Heart left ventricle (tissue), 16 donors: ENCODE results near the gene COMMD7. TPM values are rescaled to one million over a fixed set of nuclear protein-coding genes. Genes with fewer than 3 reads are reported as not detected.
"Not testable (repeated sequence)": the region's sequence is repeated elsewhere in the genome, so short reads cannot be mapped to it uniquely, and the experiment has no call there.

Source experiments
- ATAC-seq, 4 donors: fragments of 200-7000 bp; cut with Tn5 transposase; one replicate each; pipeline ENCODE4 v1.9.1; 2020 to 2022; ENCODE audit warnings: moderate library complexity in 4 of 4, mild to moderate bottlenecking in 3 of 4, moderate number of reproducible peaks in 1 of 4
- DNase-seq, 5 donors: peaks; one replicate each; pipeline ENCODE4 v3.0.0-alpha.2; 2020
- H3K27ac ChIP-seq, 12 donors: fragments of 200-600 bp; sonication (generic) in 4 of 12; one replicate each; pipeline versions ENCODE4 v1.5.0 to v1.8.0; 2016 to 2022; ENCODE audit warnings: mild to moderate bottlenecking in 2 of 12
- H3K27me3 ChIP-seq, 9 donors: fragments of 200-600 bp; sonication (generic) in 2 of 9; one replicate each; pipeline versions ENCODE4 v1.5.1 to v1.8.0; 2016 to 2022; ENCODE audit warnings: mild to moderate bottlenecking in 3 of 9
- H3K36me3 ChIP-seq, 9 donors: fragments of 200-600 bp; sonication (generic) in 2 of 9; one replicate each; pipeline versions ENCODE4 v1.5.0 to v1.8.0; 2018 to 2022; ENCODE audit warnings: mild to moderate bottlenecking in 2 of 9
- H3K4me1 ChIP-seq, 12 donors: fragments of 200-600 bp; sonication (generic) in 4 of 12; one replicate each; pipeline versions ENCODE4 v1.5.0 to v1.8.0; 2016 to 2022; ENCODE audit warnings: mild to moderate bottlenecking in 3 of 12
- H3K4me3 ChIP-seq, 12 donors: fragments of 200-600 bp; sonication (generic) in 4 of 12; one replicate each; pipeline versions ENCODE4 v1.5.0 to v1.8.0; 2017 to 2022; ENCODE audit warnings: mild to moderate bottlenecking in 9 of 12, moderate library complexity in 4 of 12
- H3K9me3 ChIP-seq, 12 donors: fragments of 200-600 bp; sonication (generic) in 4 of 12; one replicate each; pipeline versions ENCODE4 v1.5.0 to v1.8.0; 2016 to 2022; ENCODE audit warnings: mild to moderate bottlenecking in 1 of 12
- POLR2A ChIP-seq, 2 donors: fragments of 450-650 bp; IDR thresholded peaks; one replicate each; pipeline ENCODE4 v1.6.1; 2017; ENCODE audit warnings: antibody characterized with exemption in 2 of 2, mild to moderate bottlenecking in 2 of 2, moderate library complexity in 2 of 2
- WGBS, 4 donors: extraction: QIAGEN DNeasy Blood & Tissue Kit in 2 of 4; methylation state at CpG; one replicate each; pipeline versions ENCODE4 v1.1.5 to v1.1.7; 2013 to 2018; 5-methylcytosine and 5-hydroxymethylcytosine counted together
- intact Hi-C, 10 donors: fragments of 100-400 bp; cut with DNase I; formaldehyde crosslinking; loops; one replicate each; pipeline versions ENCODE4 v1.11.1 to v1.14.2; 2022
- polyA plus RNA-seq, 2 donors: library from polyadenylated mRNA; stranded (reverse); fragments of 200-250 nt; gene quantifications; one replicate each; pipeline ENCODE4 v1.2.3, GENCODE V29; 2013
- total RNA-seq, 9 donors: library from RNA; depleted of rRNA in 2 of 9; stranded (reverse); fragments of >200 nt in 2 of 9; fragmentation: NEBNext Ultra II Directional in 3 of 9; extraction: Animal tissue kit (Norgen Biotek cat#: 25700) in 3 of 9; gene quantifications; one replicate each; pipeline versions ENCODE4 v1.1.0 to v1.2.4, GENCODE V29; 2016 to 2023
- TF ChIP-seq, protein P1 (sequence below), 12 donors: fragments of 200-600 bp; sonication (generic) in 4 of 12; IDR thresholded peaks; one replicate each; pipeline versions ENCODE4 v1.5.0 to v1.8.0; 2018 to 2022; ENCODE audit warnings: antibody characterized with exemption in 12 of 12, mild to moderate bottlenecking in 5 of 12
- donor health status: ischemic (EF 13 %, LVEDD 7.1; RV severe dilation, severe dysfunction).
- donor health status: healthy with polysubstance abuse.
- donor health status: DM: no; HTN: yes; CAD: no.
- donor health status: DM: no; HTN: no; CAD: no.
- donor health status: ischemic (EF 25% LVEDD 6.9; RV normal size, moderate dysfunction).
- donor health status: ischemic (EF 25% LVEDD 5.7; RV mildly dilated, moderate dysfunction).
- donor health status: healthy.
- donor health status: DM: yes; HTN: yes; CAD: no.
- donor health status: ischemic (EF 35%, LVEDD 5.7; RV mildly dilated, moderate dysfunction).
- donor health status: nonischemic (EF 11% LVEDD 7.7; RV severe dilation, severe dysfunction).
- donor health status: DM: yes; HTN: yes; CAD: no.
- donor health status: PGD.
- donor health status: ischemic (EF 29% LVEDD 5.4; RV normal size, mild dysfunction).
- donor health status: nonischemic (EF 23%, LVEDD 6.1; RV moderate dilation, normal function).

Gene COMMD7
- total and polyA plus RNA-seq, 11 donors = 30.3 to 72.4 (median 43.7) TPM

DNA sequence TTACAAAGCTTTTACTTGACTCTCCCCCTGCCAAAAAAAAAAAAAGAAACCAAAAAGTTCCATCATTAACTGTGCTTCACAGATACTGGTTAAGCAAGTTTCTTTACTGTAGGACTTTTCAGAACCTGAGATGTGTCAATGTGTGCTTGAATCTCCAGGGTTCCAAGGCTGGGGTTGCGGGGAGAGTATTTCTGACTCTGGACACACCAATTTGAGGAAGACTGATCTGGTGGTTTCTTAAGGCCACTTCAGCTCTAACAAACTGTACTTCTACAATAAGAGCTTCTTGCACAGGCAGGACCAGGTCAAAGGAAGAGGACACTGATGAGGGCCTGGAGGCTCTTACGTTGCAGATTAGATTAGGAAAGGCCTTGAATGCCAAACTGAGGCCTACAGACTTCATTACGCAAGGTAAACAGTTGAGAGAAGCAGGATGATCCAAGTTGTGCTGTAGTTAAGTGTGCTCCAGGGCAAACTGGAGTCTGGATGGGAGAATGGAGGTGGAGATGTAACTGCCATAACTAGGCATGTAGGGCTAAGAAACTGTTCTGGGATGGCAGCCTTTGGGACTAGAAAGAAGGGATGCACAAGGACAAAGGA is 24.4 kb downstream of the COMMD7 start:
- Histone ChIP-seq H3K36me3 (peaks cover 0 to 76% (median 53%) of the 10 kb centered on the region in 9 donors), H3K27me3 (no peaks in the 10 kb centered on the region), H3K9me3 (no peaks in the 10 kb centered on the region), H3K4me3 (no peak overlapping the region), H3K27ac (no peak overlapping the region), H3K4me1 (peaks cover 0 to 10% (median 0%) of the 10 kb centered on the region in 12 donors)
- peak in 1 of 4 donors; percentile 55 for ATAC-seq
- no peak for TF ChIP-seq POLR2A (IDR thresholded peaks at IDR 0.05)
- TF ChIP-seq, protein P1, sequence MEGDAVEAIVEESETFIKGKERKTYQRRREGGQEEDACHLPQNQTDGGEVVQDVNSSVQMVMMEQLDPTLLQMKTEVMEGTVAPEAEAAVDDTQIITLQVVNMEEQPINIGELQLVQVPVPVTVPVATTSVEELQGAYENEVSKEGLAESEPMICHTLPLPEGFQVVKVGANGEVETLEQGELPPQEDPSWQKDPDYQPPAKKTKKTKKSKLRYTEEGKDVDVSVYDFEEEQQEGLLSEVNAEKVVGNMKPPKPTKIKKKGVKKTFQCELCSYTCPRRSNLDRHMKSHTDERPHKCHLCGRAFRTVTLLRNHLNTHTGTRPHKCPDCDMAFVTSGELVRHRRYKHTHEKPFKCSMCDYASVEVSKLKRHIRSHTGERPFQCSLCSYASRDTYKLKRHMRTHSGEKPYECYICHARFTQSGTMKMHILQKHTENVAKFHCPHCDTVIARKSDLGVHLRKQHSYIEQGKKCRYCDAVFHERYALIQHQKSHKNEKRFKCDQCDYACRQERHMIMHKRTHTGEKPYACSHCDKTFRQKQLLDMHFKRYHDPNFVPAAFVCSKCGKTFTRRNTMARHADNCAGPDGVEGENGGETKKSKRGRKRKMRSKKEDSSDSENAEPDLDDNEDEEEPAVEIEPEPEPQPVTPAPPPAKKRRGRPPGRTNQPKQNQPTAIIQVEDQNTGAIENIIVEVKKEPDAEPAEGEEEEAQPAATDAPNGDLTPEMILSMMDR (IDR thresholded peaks at IDR 0.05) = no peak
- 47 to 68% (median 65%) methylated on average over 3 of the region's 3 CpGs for WGBS, 4 donors
- no peak for DNase-seq
- intact Hi-C loops = no loop called here

DNA sequence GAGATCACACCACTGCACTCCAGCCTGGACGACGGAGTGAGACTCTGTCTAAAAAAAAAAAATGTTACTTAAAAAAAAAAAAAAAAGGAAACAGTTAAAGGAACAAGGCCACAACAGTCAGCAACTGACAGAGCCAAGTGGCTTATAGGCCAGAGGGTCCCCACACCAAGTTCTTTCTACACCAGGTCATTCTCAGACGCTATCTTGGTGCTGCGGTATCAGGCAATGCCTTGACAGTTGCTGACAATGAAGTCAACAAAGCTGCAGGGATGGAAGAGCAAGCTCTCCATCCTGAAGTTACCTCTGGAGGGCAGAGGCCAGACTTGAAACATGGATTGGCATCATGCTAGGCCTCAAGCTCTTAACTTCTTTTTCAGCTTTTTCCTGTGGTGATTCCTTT is 31.9 kb downstream of the COMMD7 start:
- Histone ChIP-seq H3K4me3 (no peak overlapping the region), H3K9me3 (no peaks in the 10 kb centered on the region), H3K27me3 (no peaks in the 10 kb centered on the region), H3K4me1 (peaks cover 0 to 31% (median 22%) of the 10 kb centered on the region in 12 donors), H3K27ac (no peak overlapping the region), H3K36me3 (peaks cover 0 to 38% (median 17%) of the 10 kb centered on the region in 9 donors)
- ATAC-seq (no peak), DNase-seq (no peak)
- no peak for TF ChIP-seq POLR2A (IDR thresholded peaks at IDR 0.05)
- TF ChIP-seq, protein P1 (IDR thresholded peaks at IDR 0.05) = no peak
- WGBS, 4 donors = 60 to 76% (median 73%) methylated on average over 4 of the region's 4 CpGs
- intact Hi-C loops = no loop called here

DNA sequence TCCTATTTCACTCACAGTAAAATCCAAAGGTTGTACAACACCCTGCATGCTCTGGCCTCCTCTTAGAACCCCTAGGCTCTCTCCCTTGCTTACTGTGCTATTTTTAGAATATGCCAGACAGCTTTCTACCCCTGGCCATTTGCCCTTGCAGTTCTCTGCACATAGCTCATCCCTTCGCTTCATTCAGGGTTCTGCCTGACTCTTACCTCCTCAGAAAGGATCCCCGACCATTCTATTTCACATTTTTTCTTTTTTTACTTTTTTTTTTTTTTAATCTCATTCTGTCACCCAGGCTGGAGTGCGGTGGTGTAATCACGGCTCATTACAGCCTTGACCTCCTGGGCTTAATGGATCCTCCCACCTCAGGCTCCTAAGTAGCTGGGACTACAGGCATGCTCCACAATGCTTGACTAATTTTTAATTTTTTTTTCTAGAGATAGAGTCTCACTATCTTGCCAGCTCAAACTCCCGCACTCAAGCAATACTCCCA is 33.6 kb downstream of the COMMD7 start:
- Histone ChIP-seq H3K27me3 (no peaks in the 10 kb centered on the region), H3K27ac (peak overlapping the region in 9 of 12 donors; percentile 19 to 73 (median 58)), H3K9me3 (no peaks in the 10 kb centered on the region), H3K36me3 (peaks cover 0 to 42% (median 32%) of the 10 kb centered on the region in 9 donors), H3K4me3 (no peak overlapping the region), H3K4me1 (peaks cover 0 to 31% (median 22%) of the 10 kb centered on the region in 12 donors)
- no peak for TF ChIP-seq POLR2A (IDR thresholded peaks at IDR 0.05)
- TF ChIP-seq, protein P1 (IDR thresholded peaks at IDR 0.05) = no peak
- intact Hi-C loops = no loop called here
- WGBS, 4 donors = 64 to 71% (median 66%) methylated on average over 5 of the region's 5 CpGs
- no peak for DNase-seq
- peak; percentile 71 to 86 (median 81) for ATAC-seq

DNA sequence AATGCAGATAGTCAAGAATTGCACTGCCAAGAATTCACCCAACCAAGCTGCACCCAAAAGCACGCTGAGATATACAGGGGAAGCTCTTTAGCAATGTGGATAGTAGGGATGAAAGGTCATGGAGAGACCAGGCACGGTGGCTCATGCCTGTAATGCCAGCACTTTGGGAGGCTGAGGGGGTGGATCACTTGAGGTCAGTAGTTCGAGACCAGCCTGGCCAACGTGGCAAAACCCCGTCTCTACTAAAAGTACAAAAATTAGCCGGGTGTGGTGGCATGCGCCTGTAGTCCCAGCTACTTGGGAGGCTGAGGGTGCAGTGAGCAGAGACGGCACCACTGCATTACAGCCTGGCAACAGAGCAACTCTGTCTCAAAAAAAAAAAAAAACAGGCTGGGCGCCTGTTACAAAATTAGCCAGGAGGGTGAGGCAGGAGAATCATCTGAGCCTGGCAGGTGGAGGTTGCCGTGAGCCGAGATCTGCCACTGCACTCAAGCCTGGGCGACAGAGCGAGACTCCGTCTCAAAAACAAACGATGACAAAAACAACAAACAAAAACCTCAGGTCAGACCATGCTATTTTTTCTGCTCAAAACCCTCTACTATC is 34.1 kb downstream of the COMMD7 start:
- intact Hi-C loops, DNase-seq, H3K9me3 ChIP-seq, H3K27me3 ChIP-seq, H3K4me3 ChIP-seq: not testable (repeated sequence)
- Histone ChIP-seq H3K36me3 (peaks cover 0 to 43% (median 32%) of the 10 kb centered on the region in 9 donors), H3K4me1 (peaks cover 0 to 31% (median 22%) of the 10 kb centered on the region in 12 donors), H3K27ac (peak overlapping the region in 11 of 12 donors; percentile 19 to 73 (median 58))
- 75 to 86% (median 79%) methylated on average over 15 of the region's 15 CpGs for WGBS, 4 donors
- ATAC-seq = peak in 3 of 4 donors; percentile 23 to 38 (median 35)
